Measurements from ENCODE around the gene ZNF860. TPM values are rescaled to one million over a fixed set of nuclear protein-coding genes. Genes with fewer than 3 reads are reported as not detected.

Gene ZNF860
- total RNA-seq, 1 experiment from 2014 or later: 12.5 TPM

GRCh38 chr3:31968927-31969418 is 12.6 kb upstream of the ZNF860 start:
- POLR2A ChIA-PET: interaction anchor here (0.7 to 6.5 kb wide), 17 partner anchors 9 to 1624 kb away, joined by 3 to 53 read pairs (median 4); partner anchors contain the start of genes OSBPL10, STT3B and ZNF860
- intact Hi-C loops (cut with micrococcal nuclease): loop anchor here (1.0 kb wide), 1 partner anchor 93 kb away; no protein-coding TSS in a partner anchor
- TF ChIP-seq CTCF (IDR thresholded peaks at IDR 0.05; ENCODE audit: unreplicated experiment): no peak
- H3K4me3 Mint-ChIP-seq (ENCODE audit: unreplicated experiment): peak overlapping the region; percentile 69
- no TSS peak for BruUV-seq (replicated peaks)
- H3K27me3 Mint-ChIP-seq (ENCODE audit: insufficient read depth, unreplicated experiment): no peaks in the 10 kb centered on the region
- CTCF ChIA-PET: interaction anchor here (0.6 to 1.5 kb wide), 6 partner anchors 9 to 259 kb away, joined by 3 to 4 read pairs (median 4); no protein-coding TSS in a partner anchor
- H3K4me1 Mint-ChIP-seq (ENCODE audit: insufficient read depth, unreplicated experiment): peaks cover 32% of the 10 kb centered on the region
- H3K36me3 Mint-ChIP-seq (ENCODE audit: insufficient read depth, unreplicated experiment): peaks cover 17% of the 10 kb centered on the region
- H3K9me3 Mint-ChIP-seq (ENCODE audit: unreplicated experiment): no peaks in the 10 kb centered on the region
- DNase-seq (ENCODE audit: unreplicated experiment): peak; percentile 86
- peak overlapping the region; percentile 99 for H3K27ac Mint-ChIP-seq (ENCODE audit: low read depth, unreplicated experiment)

DNA sequence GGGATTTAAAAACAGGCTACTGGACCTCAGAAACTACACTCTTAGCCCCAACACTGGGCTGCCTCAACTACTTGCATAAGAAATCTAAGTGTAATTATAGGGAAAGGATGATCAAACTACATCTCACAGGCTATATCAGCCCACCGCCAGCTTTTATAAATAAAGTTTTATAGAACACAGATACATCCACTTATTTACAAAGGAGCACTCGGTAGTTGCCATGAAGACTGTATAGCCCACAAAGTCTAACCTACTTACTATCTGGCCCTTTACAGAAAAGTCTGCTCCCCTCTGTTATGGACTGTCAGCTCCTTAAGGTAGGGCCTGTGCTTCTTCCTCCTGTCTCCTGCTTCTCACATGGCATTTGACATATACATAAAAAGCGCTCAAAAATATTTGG is 9.9 kb upstream of the ZNF860 start:
- no peak for DNase-seq (ENCODE audit: unreplicated experiment)
- ChIA-PET CTCF (interaction anchor here (0.6 to 0.9 kb wide), 2 partner anchors 16 to 80 kb away, joined by 3 to 5 read pairs; no protein-coding TSS in a partner anchor), POLR2A (interaction anchor here (0.6 to 6.5 kb wide), 5 partner anchors 7 to 1213 kb away, joined by 3 to 52 read pairs (median 3); no protein-coding TSS in a partner anchor)
- Mint-ChIP-seq H3K27ac (ENCODE audit: low read depth, unreplicated experiment) (peak overlapping the region; percentile 31), H3K27me3 (ENCODE audit: insufficient read depth, unreplicated experiment) (no peaks in the 10 kb centered on the region), H3K4me1 (ENCODE audit: insufficient read depth, unreplicated experiment) (peaks cover 52% of the 10 kb centered on the region), H3K4me3 (ENCODE audit: unreplicated experiment) (no peak overlapping the region), H3K9me3 (ENCODE audit: unreplicated experiment) (no peaks in the 10 kb centered on the region), H3K36me3 (ENCODE audit: insufficient read depth, unreplicated experiment) (peaks cover 14% of the 10 kb centered on the region)
- BruUV-seq (replicated peaks): no TSS peak
- intact Hi-C loops (cut with micrococcal nuclease): no loop called here
- no peak for TF ChIP-seq CTCF (IDR thresholded peaks at IDR 0.05; ENCODE audit: unreplicated experiment)

- no peak for TF ChIP-seq CTCF (IDR thresholded peaks at IDR 0.05; ENCODE audit: unreplicated experiment)
- Mint-ChIP-seq H3K4me1 (ENCODE audit: insufficient read depth, unreplicated experiment) (peaks cover 57% of the 10 kb centered on the region), H3K9me3 (ENCODE audit: unreplicated experiment) (no peaks in the 10 kb centered on the region), H3K27me3 (ENCODE audit: insufficient read depth, unreplicated experiment) (no peaks in the 10 kb centered on the region), H3K27ac (ENCODE audit: low read depth, unreplicated experiment) (peak overlapping the region; percentile 17), H3K36me3 (ENCODE audit: insufficient read depth, unreplicated experiment) (peaks cover 27% of the 10 kb centered on the region), H3K4me3 (ENCODE audit: unreplicated experiment) (no peak overlapping the region)
- ChIA-PET POLR2A (interaction anchor here (0.9 kb wide), 1 partner anchor 82 kb away, joined by 3 read pairs; no protein-coding TSS in a partner anchor), CTCF (no interaction called here)
- DNase-seq (ENCODE audit: unreplicated experiment): no peak
- intact Hi-C loops (cut with micrococcal nuclease): no loop called here
- no TSS peak for BruUV-seq (replicated peaks)
Measured at GRCh38 chr3:31973081-31973480, 8.5 kb upstream of the ZNF860 start.

DNA sequence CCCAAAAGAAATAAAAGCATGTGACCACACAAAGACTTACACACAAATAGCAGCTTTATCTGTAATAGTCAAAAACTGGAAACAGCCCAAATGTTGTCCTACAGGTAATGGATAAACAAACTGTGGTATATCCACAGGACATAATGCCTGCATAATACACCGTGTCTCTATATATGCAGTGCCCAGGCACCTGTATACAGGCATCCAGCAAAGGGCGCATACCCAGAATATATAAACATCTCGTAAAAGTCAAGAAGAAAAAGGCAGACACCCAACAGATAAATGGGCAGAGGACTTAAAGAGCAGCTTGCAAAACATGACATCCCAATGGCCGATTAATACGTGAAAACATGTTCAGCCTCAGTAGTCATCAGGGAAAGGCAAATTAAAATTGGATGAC is 7.7 kb upstream of the ZNF860 start:
- ChIA-PET POLR2A (interaction anchor here (0.6 to 0.9 kb wide), 3 partner anchors 83 to 734 kb away, joined by 3 read pairs; no protein-coding TSS in a partner anchor), CTCF (interaction anchor here (0.5 kb wide), 1 partner anchor 45 kb away, joined by 3 read pairs; no protein-coding TSS in a partner anchor)
- Mint-ChIP-seq H3K27me3 (ENCODE audit: insufficient read depth, unreplicated experiment) (no peaks in the 10 kb centered on the region), H3K9me3 (ENCODE audit: unreplicated experiment) (no peaks in the 10 kb centered on the region), H3K36me3 (ENCODE audit: insufficient read depth, unreplicated experiment) (peaks cover 27% of the 10 kb centered on the region), H3K4me3 (ENCODE audit: unreplicated experiment) (no peak overlapping the region), H3K27ac (ENCODE audit: low read depth, unreplicated experiment) (peak overlapping the region; percentile 17), H3K4me1 (ENCODE audit: insufficient read depth, unreplicated experiment) (peaks cover 57% of the 10 kb centered on the region)
- intact Hi-C loops (cut with micrococcal nuclease): no loop called here
- no peak for TF ChIP-seq CTCF (IDR thresholded peaks at IDR 0.05; ENCODE audit: unreplicated experiment)
- no TSS peak for BruUV-seq (replicated peaks)
- DNase-seq (ENCODE audit: unreplicated experiment): no peak
